SH-SY5Y (cell line): ENCODE data around the gene PHKG2.

Experiments used
- GATA2 ChIP-seq: IDR thresholded peaks from 2 replicates; pipeline ENCODE4 v1.6.1; 2011; ENCODE audit warnings: mild to moderate bottlenecking, low read depth, low read length
- GATA3 ChIP-seq: IDR thresholded peaks from 2 replicates; pipeline ENCODE4 v1.6.1; 2011; ENCODE audit warnings: low read depth, mild to moderate bottlenecking, low read length, moderate library complexity

PHKG2 gene

DNA sequence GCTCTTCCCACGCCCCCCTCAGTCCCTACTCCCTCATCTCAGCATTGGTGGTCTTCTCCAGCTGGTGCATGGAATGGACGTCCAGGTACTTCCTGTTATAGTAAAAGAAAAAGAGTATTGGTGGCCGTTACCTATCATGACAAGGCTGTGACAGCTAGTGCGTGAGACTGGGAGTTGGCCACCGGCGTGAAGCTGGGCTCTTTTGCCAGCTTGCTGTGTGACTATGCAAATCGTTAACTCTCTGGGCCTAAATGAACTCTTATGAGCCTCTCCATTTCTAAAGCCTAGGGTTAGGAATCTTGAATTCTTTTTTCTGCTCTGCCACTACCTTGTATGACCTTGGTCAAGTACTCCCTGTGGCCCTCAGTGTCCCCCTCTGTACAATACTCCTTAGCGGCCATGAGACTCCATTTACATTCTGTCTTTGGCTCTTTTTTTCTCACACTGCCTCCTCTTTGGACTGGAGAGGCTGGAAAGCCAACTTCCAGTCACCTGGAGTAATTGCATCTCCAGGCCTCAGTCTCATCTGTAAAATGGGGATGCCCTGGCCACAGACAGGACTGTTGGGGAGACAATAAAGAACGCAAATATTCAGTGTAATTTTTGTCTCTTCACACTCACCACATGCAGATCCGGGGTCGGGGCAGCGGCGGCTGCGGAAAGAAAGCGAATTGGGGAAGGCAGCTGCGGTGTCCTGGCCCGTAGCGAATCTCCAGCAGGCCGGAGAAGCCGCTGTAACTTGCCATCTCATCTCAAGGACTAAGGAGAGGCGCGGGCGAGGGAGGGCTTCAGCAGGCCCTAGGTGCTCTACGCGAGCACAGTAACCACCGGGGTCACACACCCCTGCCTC is 12.6 kb downstream of the PHKG2 start:
- no peak for TF ChIP-seq GATA3
- no peak for TF ChIP-seq GATA2

DNA sequence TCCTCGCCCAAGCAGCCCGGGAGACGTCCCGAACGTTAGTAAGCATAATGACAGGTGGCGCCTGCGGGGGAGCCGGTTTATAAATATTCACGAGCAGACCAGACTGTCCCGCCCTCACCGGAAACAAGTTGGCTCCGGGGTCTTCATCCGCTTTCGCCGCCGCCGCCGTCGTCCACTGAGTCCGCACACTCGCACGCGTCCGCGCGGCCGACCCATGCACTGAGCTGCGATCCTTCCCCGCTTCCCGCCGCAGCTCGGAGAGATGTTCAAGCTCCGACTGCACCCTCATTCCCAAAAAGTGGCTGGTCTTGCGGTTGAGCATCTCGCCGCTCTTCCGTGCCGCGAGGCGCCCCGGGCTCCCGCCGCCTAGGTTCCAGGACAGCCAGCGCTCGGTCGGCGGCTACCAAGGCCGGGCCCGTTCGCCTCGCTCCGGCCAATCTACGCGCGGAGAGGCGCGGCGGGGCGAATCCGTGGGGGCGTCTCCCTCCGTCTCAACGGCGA is 13.3 kb downstream of the PHKG2 start:
- TF ChIP-seq GATA2 = no peak
- no peak for TF ChIP-seq GATA3

DNA sequence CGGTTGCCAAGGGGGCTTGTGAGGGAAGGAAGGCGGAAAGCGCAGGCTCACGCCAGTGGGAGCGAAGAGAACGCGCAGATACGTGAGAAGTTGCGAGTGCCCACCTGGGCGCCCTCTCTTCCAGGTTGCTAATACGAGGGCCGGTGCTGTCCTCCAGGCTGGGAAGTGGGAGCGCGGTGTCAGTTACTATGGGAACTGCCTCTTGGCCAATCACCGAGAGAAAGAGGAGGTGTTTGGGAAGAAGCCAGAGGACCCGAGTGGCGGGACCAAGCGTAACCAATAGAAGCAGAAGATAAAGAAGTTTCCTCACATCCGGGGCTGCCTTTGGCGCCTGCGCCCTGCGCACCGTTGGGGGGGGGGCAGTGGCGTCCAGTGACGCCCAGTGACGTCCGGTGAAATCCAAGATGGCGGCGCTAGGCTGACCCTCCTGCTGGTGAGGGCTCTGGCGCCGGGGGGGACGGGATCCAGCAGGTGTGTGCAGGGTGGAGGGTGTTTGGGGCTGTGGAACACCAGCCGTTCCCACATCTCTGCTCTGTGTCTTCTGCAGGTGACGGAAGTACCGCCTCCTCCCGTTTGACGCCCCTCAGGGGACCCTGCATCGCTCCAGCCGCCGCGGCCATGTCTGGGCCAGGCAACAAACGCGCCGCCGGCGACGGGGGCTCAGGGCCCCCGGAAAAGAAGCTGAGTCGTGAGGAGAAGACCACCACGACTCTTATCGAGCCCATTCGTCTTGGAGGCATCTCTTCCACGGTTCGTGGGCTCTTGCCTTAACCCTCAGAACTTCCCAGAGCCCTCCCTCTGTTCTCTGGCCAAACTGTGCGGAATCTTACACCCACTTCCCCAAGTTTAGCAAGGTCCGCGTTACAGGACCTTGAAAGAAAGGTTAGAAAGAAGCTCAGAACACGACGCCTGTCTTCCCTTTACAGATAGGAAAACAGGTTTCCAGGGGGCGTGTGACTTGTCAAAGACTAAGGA is 14.0 kb downstream of the PHKG2 start, which contains the start of the genes CFAP119 and RNF40:
CFAP119 (minus strand) TSS at position 135 of the 975 bp plus-strand sequence. CDS start 314 bp downstream, outside the sequence.
RNF40 (plus strand) TSS at position 395 of the 975 bp plus-strand sequence; CDS start at position 619, 224 bp downstream.
- TF ChIP-seq GATA3 = no peak
- TF ChIP-seq GATA2 = no peak

DNA sequence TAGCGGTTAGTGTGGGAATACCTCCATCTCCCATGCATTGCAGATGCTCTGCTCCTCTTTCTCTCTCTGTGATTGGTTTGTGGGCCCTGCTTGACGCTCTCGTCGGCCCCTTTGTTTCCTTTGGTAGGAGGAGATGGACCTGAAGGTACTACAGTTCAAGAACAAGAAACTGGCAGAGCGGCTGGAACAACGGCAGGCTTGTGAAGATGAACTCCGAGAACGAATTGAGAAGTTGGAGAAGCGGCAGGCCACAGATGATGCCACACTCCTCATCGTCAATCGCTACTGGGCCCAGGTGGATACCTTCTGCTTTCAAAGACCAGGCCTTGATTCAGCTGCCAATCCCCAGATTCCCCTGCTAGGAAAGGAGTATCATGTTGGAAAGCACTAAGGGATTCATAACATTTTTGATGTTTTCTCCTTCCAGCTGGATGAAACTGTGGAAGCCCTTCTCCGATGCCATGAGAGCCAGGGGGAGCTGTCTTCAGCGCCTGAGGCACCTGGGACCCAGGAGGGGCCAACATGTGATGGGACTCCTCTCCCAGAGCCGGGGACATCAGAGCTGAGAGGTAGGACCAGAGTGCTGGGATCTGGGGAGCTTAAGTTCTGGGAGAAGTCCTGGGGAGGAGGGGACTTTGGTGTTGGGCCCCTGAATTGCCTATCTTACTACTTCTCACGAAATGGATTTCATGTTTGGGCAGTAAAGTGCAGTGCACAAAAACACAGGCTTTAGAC is 14.9 kb downstream of the PHKG2 start:
- no peak for TF ChIP-seq GATA3
- TF ChIP-seq GATA2 = no peak

DNA sequence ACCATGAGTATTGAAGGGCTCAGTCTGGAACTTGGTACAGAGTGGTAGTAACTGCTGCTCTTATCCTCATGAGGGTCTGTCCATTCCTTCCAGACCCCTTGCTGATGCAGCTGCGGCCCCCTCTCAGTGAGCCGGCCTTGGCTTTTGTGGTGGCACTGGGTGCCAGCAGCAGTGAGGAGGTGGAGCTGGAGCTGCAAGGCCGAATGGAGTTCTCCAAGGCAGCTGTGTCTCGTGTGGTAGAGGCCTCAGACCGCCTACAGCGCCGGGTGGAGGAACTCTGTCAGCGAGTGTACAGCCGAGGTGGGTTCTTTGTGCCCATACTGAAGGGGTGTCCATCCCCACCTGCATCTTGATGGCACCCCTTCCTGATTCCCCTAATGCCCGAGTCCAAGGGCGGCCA is 15.9 kb downstream of the PHKG2 start:
- TF ChIP-seq GATA2 (no peak), GATA3 (no peak)

DNA sequence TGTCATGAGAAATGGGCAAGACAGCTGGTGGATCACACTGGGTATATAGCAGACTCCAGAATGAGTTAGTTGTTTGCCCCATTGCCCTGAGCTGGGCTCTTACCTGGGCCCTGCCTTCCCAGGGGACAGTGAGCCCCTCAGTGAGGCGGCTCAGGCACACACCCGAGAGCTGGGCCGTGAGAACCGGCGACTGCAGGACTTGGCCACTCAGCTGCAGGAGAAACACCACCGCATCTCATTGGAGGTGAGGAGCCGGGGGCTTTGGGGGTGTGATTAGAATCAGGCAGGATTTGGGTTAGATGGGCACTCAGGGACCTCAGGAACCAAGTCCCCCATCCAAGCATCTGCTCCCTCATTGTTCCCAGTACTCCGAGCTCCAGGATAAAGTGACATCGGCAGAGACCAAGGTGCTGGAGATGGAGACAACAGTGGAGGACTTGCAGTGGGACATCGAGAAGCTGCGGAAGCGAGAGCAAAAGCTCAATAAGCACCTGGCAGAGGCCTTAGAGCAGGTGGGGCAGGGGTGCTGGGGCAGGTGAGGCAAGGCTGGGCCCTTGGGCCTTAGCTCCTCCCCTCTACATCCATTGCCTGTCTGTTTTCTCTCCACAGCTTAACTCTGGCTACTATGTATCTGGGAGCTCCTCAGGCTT is 16.7 kb downstream of the PHKG2 start:
- TF ChIP-seq GATA2 (no peak), GATA3 (no peak)

DNA sequence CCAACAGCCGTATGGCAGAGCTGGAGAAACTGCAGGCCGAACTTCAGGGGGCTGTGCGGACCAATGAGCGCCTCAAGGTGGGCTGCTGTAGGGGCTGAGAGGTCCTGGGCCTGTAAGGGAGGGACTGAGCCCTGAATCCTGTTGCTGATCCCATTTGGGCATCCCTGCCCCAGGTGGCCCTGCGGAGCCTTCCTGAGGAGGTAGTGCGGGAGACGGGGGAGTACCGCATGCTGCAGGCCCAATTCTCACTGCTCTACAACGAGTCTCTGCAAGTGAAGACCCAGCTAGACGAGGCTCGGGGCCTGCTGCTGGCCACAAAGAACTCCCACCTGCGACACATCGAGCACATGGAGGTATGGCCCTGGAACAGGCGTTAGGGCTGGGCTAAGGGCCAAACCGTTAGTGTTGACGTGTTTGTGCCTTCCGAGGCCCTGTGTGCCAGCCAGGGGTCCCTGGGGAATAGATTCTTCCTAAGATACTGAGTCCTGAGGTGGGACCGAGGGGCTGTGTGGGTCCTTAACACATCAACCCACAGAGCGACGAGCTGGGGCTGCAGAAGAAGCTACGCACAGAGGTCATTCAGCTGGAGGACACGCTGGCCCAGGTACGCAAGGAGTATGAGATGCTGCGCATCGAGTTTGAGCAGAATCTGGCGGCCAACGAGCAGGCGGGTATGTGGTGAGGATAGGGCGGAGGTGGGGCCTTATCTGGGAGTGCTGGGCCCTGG is 18.1 kb downstream of the PHKG2 start:
- TF ChIP-seq GATA3 = no peak
- no peak for TF ChIP-seq GATA2

DNA sequence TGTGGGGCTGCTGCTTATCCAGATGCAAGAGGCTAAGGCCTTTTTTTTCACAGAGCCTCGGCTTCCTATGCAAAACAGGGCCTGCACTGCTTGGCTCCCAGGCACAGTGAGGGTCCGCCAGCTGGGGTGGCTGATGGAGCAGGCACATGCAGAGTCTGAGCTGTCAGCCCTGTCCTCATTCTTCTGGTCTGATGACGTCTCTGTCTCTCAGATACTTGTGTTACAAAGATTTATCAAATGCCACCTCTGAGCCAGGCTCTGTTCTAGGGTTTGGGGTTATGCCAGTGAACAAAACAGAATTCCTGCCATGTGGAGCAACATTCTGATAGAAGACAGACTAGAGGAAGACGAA is 18.7 kb downstream of the PHKG2 start:
- no peak for TF ChIP-seq GATA2
- no peak for TF ChIP-seq GATA3

DNA sequence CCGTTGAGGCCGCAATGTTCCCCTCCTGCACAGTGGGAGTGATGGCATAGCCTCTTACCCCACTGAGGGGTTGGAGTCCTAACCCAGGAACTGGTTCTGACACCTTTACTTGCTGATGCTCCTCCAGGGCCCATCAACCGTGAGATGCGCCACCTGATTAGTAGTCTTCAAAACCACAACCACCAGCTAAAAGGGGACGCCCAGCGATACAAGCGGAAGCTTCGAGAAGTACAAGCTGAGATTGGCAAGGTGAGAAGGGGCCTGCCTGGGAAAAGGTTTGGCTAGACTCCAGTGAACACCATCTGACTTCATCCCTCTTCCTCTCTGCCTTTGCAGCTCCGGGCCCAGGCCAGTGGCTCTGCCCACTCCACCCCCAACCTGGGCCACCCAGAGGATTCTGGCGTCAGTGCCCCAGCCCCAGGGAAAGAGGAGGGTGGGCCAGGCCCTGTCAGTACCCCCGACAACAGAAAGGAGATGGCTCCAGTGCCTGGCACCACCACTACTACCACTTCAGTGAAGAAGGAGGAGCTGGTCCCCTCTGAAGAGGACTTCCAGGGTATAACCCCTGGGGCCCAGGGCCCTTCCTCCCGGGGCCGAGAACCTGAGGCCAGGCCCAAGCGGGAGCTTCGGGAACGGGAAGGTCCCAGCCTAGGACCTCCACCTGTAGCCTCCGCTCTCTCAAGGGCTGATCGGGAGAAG is 19.7 kb downstream of the PHKG2 start:
- no peak for TF ChIP-seq GATA2

DNA sequence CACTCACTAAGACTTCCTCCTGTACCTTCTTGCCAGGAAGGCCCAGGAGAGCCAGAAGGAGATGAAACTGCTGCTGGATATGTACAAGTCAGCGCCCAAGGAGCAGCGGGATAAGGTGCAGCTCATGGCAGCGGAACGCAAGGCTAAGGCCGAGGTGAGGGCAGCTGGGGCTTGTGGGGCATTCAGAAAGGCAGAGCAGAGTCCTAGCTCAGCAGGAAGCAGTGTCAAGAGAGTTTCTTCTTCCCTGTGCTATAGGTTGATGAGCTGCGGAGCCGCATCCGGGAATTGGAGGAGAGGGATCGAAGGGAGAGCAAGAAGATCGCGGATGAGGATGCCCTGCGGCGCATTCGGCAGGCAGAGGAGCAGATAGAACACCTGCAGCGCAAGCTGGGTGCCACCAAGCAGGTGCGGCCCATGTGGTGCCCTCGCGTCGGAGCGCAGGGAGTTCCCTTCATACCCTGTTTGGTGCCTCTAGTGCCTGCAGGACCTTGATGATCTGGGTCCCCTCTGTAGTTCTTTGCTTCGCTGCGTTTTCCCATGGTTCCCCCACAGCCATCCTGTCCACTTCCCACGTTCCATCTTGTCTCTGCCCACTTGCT is 20.5 kb downstream of the PHKG2 start:
- TF ChIP-seq GATA2 (no peak), GATA3 (no peak)

DNA sequence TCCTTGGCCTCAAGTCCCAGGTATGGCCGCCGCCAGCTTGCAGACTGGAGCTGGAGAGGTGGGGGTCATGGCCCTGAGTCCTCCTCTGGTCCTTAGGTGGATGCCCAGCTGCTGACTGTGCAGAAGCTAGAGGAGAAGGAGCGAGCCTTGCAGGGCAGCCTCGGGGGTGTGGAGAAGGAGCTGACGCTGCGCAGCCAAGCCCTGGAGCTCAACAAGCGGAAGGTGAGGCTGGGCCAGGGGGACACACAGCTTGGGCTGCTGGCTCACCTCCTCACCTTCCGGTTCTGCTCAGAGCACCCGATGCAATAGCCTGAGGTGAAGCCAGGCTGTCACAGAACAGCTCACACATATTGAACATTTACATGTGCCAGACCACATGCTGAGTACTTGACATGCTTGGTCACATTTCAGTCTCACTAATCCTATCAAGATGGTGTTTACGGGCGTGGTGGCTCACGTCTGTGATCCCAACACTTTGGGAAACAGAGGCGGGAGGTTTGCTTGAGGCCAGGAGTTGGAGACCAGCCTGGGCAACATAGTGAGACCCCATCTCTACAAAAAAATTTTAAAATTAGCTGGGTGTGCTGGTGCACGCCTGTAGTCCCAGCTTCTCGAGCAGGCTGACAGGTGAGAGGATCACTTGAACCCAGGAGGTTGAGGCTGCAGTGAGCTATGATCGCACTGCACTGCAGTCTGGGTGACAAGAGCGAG is 21.3 kb downstream of the PHKG2 start:
- TF ChIP-seq GATA2 = no peak
